HG03139 (cell line): ENCODE results near the gene AK5.

Source experiments
- ATAC-seq: cut with Tn5 transposase; IDR thresholded peaks from one replicate; pipeline ENCODE4 v1.9.1; 2021; ENCODE audit not compliant: unreplicated experiment

The AK5 gene

GRCh38 chr1:77434967-77435366 lies 153.1 kb downstream of the AK5 start:
- ATAC-seq = no peak

GRCh38 chr1:77438236-77438913 lies 156.6 kb downstream of the AK5 start:
- no peak for ATAC-seq

GRCh38 chr1:77446841-77447555 lies 165.2 kb downstream of the AK5 start:
- ATAC-seq = no peak

GRCh38 chr1:77447669-77448068 lies 165.8 kb downstream of the AK5 start:
- ATAC-seq = no peak

GRCh38 chr1:77459881-77460280 lies 178.1 kb downstream of the AK5 start:
- ATAC-seq = no peak

- no peak for ATAC-seq
Measured at GRCh38 chr1:77461691-77462090, 179.9 kb downstream of the AK5 start.

GRCh38 chr1:77463216-77463615 lies 181.4 kb downstream of the AK5 start:
- no peak for ATAC-seq

GRCh38 chr1:77465139-77465538 lies 183.3 kb downstream of the AK5 start:
- no peak for ATAC-seq

- ATAC-seq = no peak
Measured at GRCh38 chr1:77465922-77466321, 184.1 kb downstream of the AK5 start.

GRCh38 chr1:77467021-77467595 lies 185.3 kb downstream of the AK5 start:
- no peak for ATAC-seq

- no peak for ATAC-seq
Measured at GRCh38 chr1:77467741-77468140, 185.9 kb downstream of the AK5 start.

GRCh38 chr1:77468257-77468948 lies 186.6 kb downstream of the AK5 start:
- ATAC-seq = no peak

- ATAC-seq = no peak
Measured at GRCh38 chr1:77468949-77469710, 187.3 kb downstream of the AK5 start.

GRCh38 chr1:77471691-77472090 lies 189.9 kb downstream of the AK5 start:
- no peak for ATAC-seq

- ATAC-seq = no peak
Measured at GRCh38 chr1:77473690-77474089, 191.9 kb downstream of the AK5 start.

- ATAC-seq = no peak
Measured at GRCh38 chr1:77475641-77476040, 193.8 kb downstream of the AK5 start.

- no peak for ATAC-seq
Measured at GRCh38 chr1:77476475-77476874, 194.7 kb downstream of the AK5 start.

GRCh38 chr1:77484334-77484733 lies 202.5 kb downstream of the AK5 start:
- ATAC-seq = no peak

- no peak for ATAC-seq
Measured at GRCh38 chr1:77484926-77485325, 203.1 kb downstream of the AK5 start.

GRCh38 chr1:77487631-77488030 lies 205.8 kb downstream of the AK5 start:
- no peak for ATAC-seq

GRCh38 chr1:77489910-77490309 lies 208.1 kb downstream of the AK5 start:
- ATAC-seq = no peak
